Measurements from ENCODE around the gene AMT. TPM values are rescaled to one million over a fixed set of nuclear protein-coding genes. Genes with fewer than 3 reads are reported as not detected.

AMT gene
- total and polyA plus RNA-seq, 2 donors (not counting 1 experiment from before 2014, with no cell fraction given): 2.6 to 2.7 TPM

GRCh38 chr3:49460188-49460890, 38.1 kb upstream of the AMT start:
- H4K20me1 ChIP-seq (ENCODE audit: control insufficient read depth, extremely low read depth, insufficient read depth, low read length): no peaks in the 10 kb centered on the region
- H3K9ac ChIP-seq (ENCODE audit: insufficient read depth, low read length): no peak overlapping the region
- H3K79me2 ChIP-seq (ENCODE audit: control insufficient read depth, insufficient read depth, low read length): no peaks in the 10 kb centered on the region
- no peaks in the 10 kb centered on the region for H3K9me3 ChIP-seq (ENCODE audit: control insufficient read depth, insufficient read depth, low read depth, low read length)
- no peak overlapping the region for H3K4me2 ChIP-seq (ENCODE audit: extremely low read depth, insufficient read depth, low read length)
- H2AFZ ChIP-seq (ENCODE audit: low read length): no peak overlapping the region
- H3K4me3 ChIP-seq (replicated peaks in 1 of 4; ENCODE audit: control extremely low read depth in 1 of 4, insufficient read depth in 1 of 4, low read depth in 3 of 4, low read length in 4 of 4): no peak overlapping the region
- H3K36me3 ChIP-seq (ENCODE audit: control insufficient read depth, insufficient read depth, low read length): no peaks in the 10 kb centered on the region
- H3K27me3 ChIP-seq (ENCODE audit: control insufficient read depth, insufficient read depth, low read length): no peaks in the 10 kb centered on the region
- DNase-seq (ENCODE audit: low read depth in 2 of 2): no peak
- TF ChIP-seq CTCF (conservative IDR thresholded peaks at IDR 0.05 in 1 of 2, IDR thresholded peaks at IDR 0.05 in 1 of 2; ENCODE audit: low read depth in 1 of 2, low read length in 2 of 2) (no peak), EZH2 (IDR thresholded peaks at IDR 0.05; ENCODE audit: low read length, missing control alignments) (no peak)
- no peak overlapping the region for H3K27ac ChIP-seq (ENCODE audit: insufficient read depth, low read length)
- H3K4me1 ChIP-seq (ENCODE audit: control insufficient read depth, extremely low read depth, insufficient read depth, low read length): peaks cover 11% of the 10 kb centered on the region

- Histone ChIP-seq H3K4me1 (ENCODE audit: control insufficient read depth, extremely low read depth, insufficient read depth, low read length) (peaks cover 8% of the 10 kb centered on the region), H3K79me2 (ENCODE audit: control insufficient read depth, insufficient read depth, low read length) (no peaks in the 10 kb centered on the region), H3K4me2 (ENCODE audit: extremely low read depth, insufficient read depth, low read length) (no peak overlapping the region), H3K4me3 (replicated peaks in 1 of 4; ENCODE audit: control extremely low read depth in 1 of 4, insufficient read depth in 1 of 4, low read depth in 3 of 4, low read length in 4 of 4) (no peak overlapping the region), H3K9ac (ENCODE audit: insufficient read depth, low read length) (no peak overlapping the region), H3K36me3 (ENCODE audit: control insufficient read depth, insufficient read depth, low read length) (no peaks in the 10 kb centered on the region), H3K9me3 (ENCODE audit: control insufficient read depth, insufficient read depth, low read depth, low read length) (no peaks in the 10 kb centered on the region), H2AFZ (ENCODE audit: low read length) (no peak overlapping the region), H3K27ac (ENCODE audit: insufficient read depth, low read length) (no peak overlapping the region), H3K27me3 (ENCODE audit: control insufficient read depth, insufficient read depth, low read length) (no peaks in the 10 kb centered on the region), H4K20me1 (ENCODE audit: control insufficient read depth, extremely low read depth, insufficient read depth, low read length) (no peaks in the 10 kb centered on the region)
- TF ChIP-seq EZH2 (IDR thresholded peaks at IDR 0.05; ENCODE audit: low read length, missing control alignments): no peak
- TF ChIP-seq CTCF (conservative IDR thresholded peaks at IDR 0.05 in 1 of 2, IDR thresholded peaks at IDR 0.05 in 1 of 2; ENCODE audit: low read depth in 1 of 2, low read length in 2 of 2): no peak
- DNase-seq (ENCODE audit: low read depth in 2 of 2): peak in 1 of 2 donors; percentile 45
Observed at GRCh38 chr3:49456466-49456865, 34.2 kb upstream of the AMT start.

GRCh38 chr3:49454898-49455681, 32.8 kb upstream of the AMT start:
- TF ChIP-seq EZH2 (IDR thresholded peaks at IDR 0.05; ENCODE audit: low read length, missing control alignments) (no peak), CTCF (conservative IDR thresholded peaks at IDR 0.05 in 1 of 2, IDR thresholded peaks at IDR 0.05 in 1 of 2; ENCODE audit: low read depth in 1 of 2, low read length in 2 of 2) (no peak)
- no peak overlapping the region for H3K4me3 ChIP-seq (replicated peaks in 1 of 4; ENCODE audit: control extremely low read depth in 1 of 4, insufficient read depth in 1 of 4, low read depth in 3 of 4, low read length in 4 of 4)
- no peak overlapping the region for H3K27ac ChIP-seq (ENCODE audit: insufficient read depth, low read length)
- no peak overlapping the region for H2AFZ ChIP-seq (ENCODE audit: low read length)
- no peak for DNase-seq (ENCODE audit: low read depth in 2 of 2)
- no peaks in the 10 kb centered on the region for H3K27me3 ChIP-seq (ENCODE audit: control insufficient read depth, insufficient read depth, low read length)
- no peaks in the 10 kb centered on the region for H3K36me3 ChIP-seq (ENCODE audit: control insufficient read depth, insufficient read depth, low read length)
- no peaks in the 10 kb centered on the region for H3K79me2 ChIP-seq (ENCODE audit: control insufficient read depth, insufficient read depth, low read length)
- no peaks in the 10 kb centered on the region for H3K9me3 ChIP-seq (ENCODE audit: control insufficient read depth, insufficient read depth, low read depth, low read length)
- H4K20me1 ChIP-seq (ENCODE audit: control insufficient read depth, extremely low read depth, insufficient read depth, low read length): no peaks in the 10 kb centered on the region
- H3K9ac ChIP-seq (ENCODE audit: insufficient read depth, low read length): no peak overlapping the region
- no peak overlapping the region for H3K4me2 ChIP-seq (ENCODE audit: extremely low read depth, insufficient read depth, low read length)
- peaks cover 4% of the 10 kb centered on the region for H3K4me1 ChIP-seq (ENCODE audit: control insufficient read depth, extremely low read depth, insufficient read depth, low read length)

All from fibroblast of lung (primary cell).